WERI-Rb-1 (cell line): ENCODE measurements around the gene SHB.

Experiments used
- DNase-seq: peaks from one replicate; pipeline ENCODE4 v3.0.0-alpha.2; 2020
- H3K27ac ChIP-seq: fragments of 250-450 bp; sonication (Bioruptor Pico); 2 replicates; pipeline ENCODE4 v1.5.1; 2020; ENCODE audit warnings: mild to moderate bottlenecking, moderate library complexity
- H3K27me3 ChIP-seq: fragments of 250-450 bp; sonication (Bioruptor Pico); 2 replicates; pipeline ENCODE4 v1.5.1; 2021; ENCODE audit warnings: mild to moderate bottlenecking, low read depth, moderate library complexity; ENCODE audit not compliant: insufficient read depth, severe bottlenecking
- H3K36me3 ChIP-seq: fragments of 250-450 bp; sonication (Bioruptor Pico); 2 replicates; pipeline ENCODE4 v1.5.1; 2020; ENCODE audit warnings: mild to moderate bottlenecking, moderate library complexity
- H3K4me3 ChIP-seq: 2 replicates; pipeline ENCODE4 v1.5.1; 2011; ENCODE audit warnings: low read depth, mild to moderate bottlenecking, control low read depth, low read length
- H3K9me3 ChIP-seq: fragments of 250-450 bp; sonication (Bioruptor Pico); 2 replicates; pipeline ENCODE4 v1.5.1; 2021; ENCODE audit warnings: mild to moderate bottlenecking, moderate library complexity; ENCODE audit not compliant: severe bottlenecking
- TF ChIP-seq, protein P1 (sequence below): IDR thresholded peaks from 2 replicates; pipeline ENCODE4 v1.5.1; 2011; ENCODE audit warnings: low read depth, mild to moderate bottlenecking, control low read depth, inconsistent platforms, low read length

The SHB gene

DNA sequence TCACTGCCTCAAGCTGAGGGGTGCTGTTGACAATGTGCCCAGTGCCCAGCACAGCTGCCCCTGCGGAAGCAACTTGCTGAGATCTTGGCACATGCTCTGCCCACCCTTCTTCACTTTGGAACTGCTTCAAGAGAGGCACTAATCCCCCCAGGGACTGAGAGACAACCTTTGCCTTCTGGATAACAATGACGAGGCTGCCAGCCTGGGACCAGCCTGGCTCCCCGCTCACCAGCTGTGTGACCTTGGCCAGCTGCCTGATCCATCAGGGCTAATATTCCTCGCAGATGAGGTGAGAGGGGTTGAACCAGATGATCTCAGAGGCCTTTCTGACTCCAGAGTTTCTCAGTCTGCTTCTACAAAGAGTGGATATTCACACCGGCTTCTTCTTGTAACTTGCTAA is 81.0 kb downstream of the SHB start:
- TF ChIP-seq, protein P1, sequence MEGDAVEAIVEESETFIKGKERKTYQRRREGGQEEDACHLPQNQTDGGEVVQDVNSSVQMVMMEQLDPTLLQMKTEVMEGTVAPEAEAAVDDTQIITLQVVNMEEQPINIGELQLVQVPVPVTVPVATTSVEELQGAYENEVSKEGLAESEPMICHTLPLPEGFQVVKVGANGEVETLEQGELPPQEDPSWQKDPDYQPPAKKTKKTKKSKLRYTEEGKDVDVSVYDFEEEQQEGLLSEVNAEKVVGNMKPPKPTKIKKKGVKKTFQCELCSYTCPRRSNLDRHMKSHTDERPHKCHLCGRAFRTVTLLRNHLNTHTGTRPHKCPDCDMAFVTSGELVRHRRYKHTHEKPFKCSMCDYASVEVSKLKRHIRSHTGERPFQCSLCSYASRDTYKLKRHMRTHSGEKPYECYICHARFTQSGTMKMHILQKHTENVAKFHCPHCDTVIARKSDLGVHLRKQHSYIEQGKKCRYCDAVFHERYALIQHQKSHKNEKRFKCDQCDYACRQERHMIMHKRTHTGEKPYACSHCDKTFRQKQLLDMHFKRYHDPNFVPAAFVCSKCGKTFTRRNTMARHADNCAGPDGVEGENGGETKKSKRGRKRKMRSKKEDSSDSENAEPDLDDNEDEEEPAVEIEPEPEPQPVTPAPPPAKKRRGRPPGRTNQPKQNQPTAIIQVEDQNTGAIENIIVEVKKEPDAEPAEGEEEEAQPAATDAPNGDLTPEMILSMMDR = no peak
- no peak overlapping the region for H3K4me3 ChIP-seq
- peaks cover 30% of the 10 kb centered on the region for H3K36me3 ChIP-seq
- H3K27me3 ChIP-seq = no peaks in the 10 kb centered on the region
- H3K9me3 ChIP-seq = no peaks in the 10 kb centered on the region
- DNase-seq = no peak
- H3K27ac ChIP-seq = no peak overlapping the region

DNA sequence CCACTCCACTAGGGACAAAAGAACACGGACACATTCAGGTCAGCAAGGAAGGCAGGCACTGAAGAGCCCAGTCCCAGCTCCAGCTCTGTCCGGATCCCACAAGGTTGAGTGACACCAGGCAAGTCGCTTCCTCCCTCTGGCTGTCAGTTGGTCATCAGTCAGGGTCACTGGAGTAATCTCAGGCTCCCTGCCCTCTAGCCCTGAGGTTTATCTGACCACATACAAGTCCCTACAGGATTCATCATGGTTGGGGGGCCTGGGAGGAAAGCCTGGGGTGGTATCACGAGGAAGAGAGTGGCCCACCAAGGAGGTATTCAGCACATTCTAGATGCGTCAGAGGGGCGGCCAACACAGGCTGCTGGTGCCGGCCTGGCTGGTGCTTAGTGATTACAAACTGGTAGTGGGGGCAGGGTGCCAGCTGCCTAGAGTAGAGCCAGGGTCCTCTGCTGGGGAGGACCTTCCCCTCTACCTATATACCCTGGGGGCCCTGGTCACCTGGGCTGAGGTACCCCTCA is 81.5 kb downstream of the SHB start:
- TF ChIP-seq, protein P1 = no peak
- no peak overlapping the region for H3K4me3 ChIP-seq
- H3K27me3 ChIP-seq = no peaks in the 10 kb centered on the region
- DNase-seq = no peak
- H3K27ac ChIP-seq = no peak overlapping the region
- H3K36me3 ChIP-seq = peaks cover 29% of the 10 kb centered on the region
- H3K9me3 ChIP-seq = no peaks in the 10 kb centered on the region

DNA sequence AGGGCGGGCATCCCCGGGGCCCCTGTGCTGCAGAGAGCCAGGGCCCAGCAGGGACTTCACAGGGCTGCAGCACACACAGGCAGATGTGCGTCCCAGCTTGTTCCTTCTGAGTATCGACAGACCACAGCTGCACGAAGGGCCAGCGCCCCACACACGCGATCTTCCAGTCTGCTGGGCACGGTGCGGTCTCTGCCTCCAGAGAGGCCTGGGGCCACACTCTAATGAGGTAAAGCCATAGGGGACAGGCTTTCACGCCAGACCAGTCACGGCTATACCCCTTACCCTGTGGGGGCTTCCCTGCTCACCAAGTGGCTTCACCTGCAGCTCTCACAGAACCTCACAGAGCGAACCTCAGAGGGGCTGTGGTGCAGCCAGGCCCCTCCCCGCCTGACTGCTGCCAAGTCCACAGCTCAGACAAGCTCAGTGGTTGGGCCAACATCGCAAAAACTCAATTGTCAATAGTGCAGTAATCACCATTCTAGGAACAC is 82.2 kb downstream of the SHB start:
- H3K36me3 ChIP-seq = peaks cover 29% of the 10 kb centered on the region
- no peaks in the 10 kb centered on the region for H3K9me3 ChIP-seq
- DNase-seq = no peak
- TF ChIP-seq, protein P1 = no peak
- H3K27ac ChIP-seq = no peak overlapping the region
- H3K27me3 ChIP-seq = no peaks in the 10 kb centered on the region
- H3K4me3 ChIP-seq = no peak overlapping the region

DNA sequence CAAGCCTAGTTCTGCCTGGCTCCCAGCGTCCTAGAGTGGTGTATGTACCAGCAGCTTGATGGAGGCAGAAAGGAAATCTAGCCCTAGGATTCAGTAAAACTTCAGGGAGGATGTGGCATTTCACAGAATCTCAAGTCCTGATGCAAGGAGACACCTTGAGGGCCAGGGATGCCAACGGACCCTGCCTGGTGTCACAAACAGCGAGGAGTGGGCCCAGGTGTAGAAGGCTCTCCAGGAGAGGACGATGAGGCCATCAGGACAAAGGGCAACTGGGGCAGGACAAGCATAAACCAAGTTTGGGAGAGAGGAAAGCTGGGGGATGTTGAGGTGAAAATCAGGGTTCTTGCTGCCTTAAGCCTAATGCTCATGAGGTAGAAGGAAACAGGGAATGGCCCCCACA is 83.0 kb downstream of the SHB start:
- Histone ChIP-seq H3K9me3 (no peaks in the 10 kb centered on the region), H3K27ac (no peak overlapping the region), H3K27me3 (no peaks in the 10 kb centered on the region), H3K36me3 (peaks cover 28% of the 10 kb centered on the region), H3K4me3 (no peak overlapping the region)
- TF ChIP-seq, protein P1 = no peak
- no peak for DNase-seq

DNA sequence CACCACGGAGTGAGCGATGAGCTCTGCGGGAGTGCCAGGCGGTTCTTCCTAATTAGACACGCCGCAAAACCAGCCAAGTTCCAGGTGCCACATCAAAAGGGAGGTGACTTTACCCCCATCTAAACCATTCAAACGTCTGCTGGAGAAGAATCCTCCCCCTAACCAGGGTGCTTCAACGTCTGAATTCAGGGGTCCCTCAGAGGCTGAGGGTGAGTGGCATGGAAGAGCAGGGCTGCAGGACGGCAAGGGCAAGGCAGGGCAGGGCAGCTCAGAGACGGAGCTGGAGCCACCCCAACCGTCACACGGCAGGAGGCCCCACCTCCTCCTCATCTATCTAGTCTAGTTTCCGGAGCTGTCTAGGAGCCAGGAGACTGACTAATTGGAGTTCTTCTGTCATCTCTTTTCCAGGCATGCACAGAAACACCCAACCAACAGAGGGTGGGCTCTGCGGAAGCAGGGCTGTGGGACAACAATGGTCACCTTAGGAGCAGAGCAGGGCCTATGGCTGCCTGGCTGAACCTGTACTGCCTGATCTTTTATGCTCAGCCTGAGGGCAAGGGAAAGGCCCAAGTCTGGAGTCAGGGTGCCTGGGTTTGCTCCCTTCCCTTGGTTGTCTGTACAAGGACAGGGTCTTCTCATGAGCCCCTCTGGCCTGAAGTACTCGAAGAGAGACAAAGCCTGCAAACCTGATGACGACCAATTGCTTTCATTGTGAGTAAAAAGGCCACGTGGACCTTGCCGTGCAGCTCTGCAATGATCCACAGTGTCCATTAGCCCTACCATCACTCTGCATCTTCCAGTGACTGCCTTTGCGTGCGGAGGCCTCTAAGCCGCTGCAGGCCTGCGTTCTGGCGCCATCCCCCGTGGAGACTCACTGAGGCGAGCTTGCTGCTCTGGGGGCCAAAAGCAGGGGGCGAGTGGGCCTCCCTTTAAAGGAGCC is 84.1 kb downstream of the SHB start:
- Histone ChIP-seq H3K27ac (no peak overlapping the region), H3K4me3 (no peak overlapping the region), H3K9me3 (no peaks in the 10 kb centered on the region), H3K36me3 (peaks cover 22% of the 10 kb centered on the region), H3K27me3 (no peaks in the 10 kb centered on the region)
- TF ChIP-seq, protein P1 = no peak
- DNase-seq = no peak
